ENCODE measurements around the gene OR4K17. TPM values are rescaled to one million over a fixed set of nuclear protein-coding genes. Genes with fewer than 3 reads are reported as not detected.

Gene OR4K17
- total and polyA plus RNA-seq, 10 of the 15 experiments (the other 5 are each of a cell fraction or from before 2014, with no cell fraction given): not detected

DNA sequence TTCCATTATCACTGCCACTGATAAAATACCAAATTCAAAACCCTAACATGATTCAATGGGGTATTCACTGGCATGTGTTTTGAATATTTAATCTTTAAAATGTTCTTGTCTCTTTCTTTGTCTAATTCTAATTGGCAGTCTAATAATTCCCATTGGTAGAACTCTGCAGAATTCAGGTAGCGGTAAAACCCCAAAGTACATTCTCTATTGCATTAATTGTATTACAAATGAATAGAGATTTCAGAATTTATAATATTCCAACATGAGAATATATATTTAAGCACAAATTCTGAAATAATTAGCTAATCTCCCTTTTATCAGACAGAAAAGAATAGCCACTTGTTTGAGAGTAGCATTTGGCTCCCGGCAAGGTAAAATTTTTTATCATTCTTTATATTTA lies 28.0 kb downstream of the OR4K17 start, which contains the start of gene OR4N5:
Gene OR4N5 (plus strand): TSS at position 301 of the 400 bp plus-strand sequence. CDS start 4,916 bp downstream, outside the sequence.
- in situ Hi-C loops (cut with MboI) (no loop called here), intact Hi-C loops (cut with micrococcal nuclease; ENCODE audit: unreplicated experiment) (no loop called here)
- no peak for FAIRE-seq
- no TSS peak for BruUV-seq (replicated peaks)
- Histone ChIP-seq H4K20me1 (ENCODE audit: control insufficient read depth, insufficient read depth) (no peaks in the 10 kb centered on the region), H3K4me2 (ENCODE audit: control insufficient read depth, insufficient read depth) (no peak within 1 kb of the TSS), H3K9ac (ENCODE audit: control insufficient read depth, insufficient read depth, low read length) (no peak within 1 kb of the TSS), H3K27ac (ENCODE audit: control insufficient read depth, insufficient read depth) (no peak within 1 kb of the TSS), H3K36me3 (ENCODE audit: control insufficient read depth in 2 of 2, insufficient read depth in 2 of 2, low read length in 1 of 2) (no peaks in the 10 kb centered on the region), H3K9me3 (replicated peaks; ENCODE audit: control insufficient read depth, insufficient read depth, low read length) (no peaks in the 10 kb centered on the region), H3K27me3 (replicated peaks in 1 of 2; ENCODE audit: control insufficient read depth in 2 of 2, insufficient read depth in 2 of 2, low read length in 1 of 2) (no peaks in the 10 kb centered on the region), H3K79me2 (ENCODE audit: control insufficient read depth, insufficient read depth, low read length) (no peaks in the 10 kb centered on the region), H3K4me3 (no peak within 1 kb of the TSS), H3K4me1 (ENCODE audit: control insufficient read depth, insufficient read depth, low read length) (no peaks in the 10 kb centered on the region), H2AFZ (ENCODE audit: control insufficient read depth, low read depth, low read length) (no peak within 1 kb of the TSS)
- TF ChIP-seq MTA3 (IDR thresholded peaks at IDR 0.05; ENCODE audit: borderline replicate concordance, low read length) (no peak), ZBED1 (IDR thresholded peaks at IDR 0.05; ENCODE audit: borderline replicate concordance) (no peak), MEF2B (IDR thresholded peaks at IDR 0.05; ENCODE audit: partially characterized antibody, poor library complexity, severe bottlenecking) (no peak), YY1 (IDR thresholded peaks at IDR 0.05; ENCODE audit: low read depth, low read length) (no peak), NR2F1 (conservative IDR thresholded peaks at IDR 0.05) (no peak), LARP7 (IDR thresholded peaks at IDR 0.05) (no peak), CREM (IDR thresholded peaks at IDR 0.05; ENCODE audit: low read depth) (no peak), PML (IDR thresholded peaks at IDR 0.05; ENCODE audit: low read length) (no peak), GATAD2B (conservative IDR thresholded peaks at IDR 0.05; ENCODE audit: low read depth) (no peak), SUPT20H (IDR thresholded peaks at IDR 0.05; ENCODE audit: borderline replicate concordance, control insufficient read depth, low read depth, low read length) (no peak), ZNF622 (IDR thresholded peaks at IDR 0.05) (no peak)
- TF ChIP-seq, protein P1, sequence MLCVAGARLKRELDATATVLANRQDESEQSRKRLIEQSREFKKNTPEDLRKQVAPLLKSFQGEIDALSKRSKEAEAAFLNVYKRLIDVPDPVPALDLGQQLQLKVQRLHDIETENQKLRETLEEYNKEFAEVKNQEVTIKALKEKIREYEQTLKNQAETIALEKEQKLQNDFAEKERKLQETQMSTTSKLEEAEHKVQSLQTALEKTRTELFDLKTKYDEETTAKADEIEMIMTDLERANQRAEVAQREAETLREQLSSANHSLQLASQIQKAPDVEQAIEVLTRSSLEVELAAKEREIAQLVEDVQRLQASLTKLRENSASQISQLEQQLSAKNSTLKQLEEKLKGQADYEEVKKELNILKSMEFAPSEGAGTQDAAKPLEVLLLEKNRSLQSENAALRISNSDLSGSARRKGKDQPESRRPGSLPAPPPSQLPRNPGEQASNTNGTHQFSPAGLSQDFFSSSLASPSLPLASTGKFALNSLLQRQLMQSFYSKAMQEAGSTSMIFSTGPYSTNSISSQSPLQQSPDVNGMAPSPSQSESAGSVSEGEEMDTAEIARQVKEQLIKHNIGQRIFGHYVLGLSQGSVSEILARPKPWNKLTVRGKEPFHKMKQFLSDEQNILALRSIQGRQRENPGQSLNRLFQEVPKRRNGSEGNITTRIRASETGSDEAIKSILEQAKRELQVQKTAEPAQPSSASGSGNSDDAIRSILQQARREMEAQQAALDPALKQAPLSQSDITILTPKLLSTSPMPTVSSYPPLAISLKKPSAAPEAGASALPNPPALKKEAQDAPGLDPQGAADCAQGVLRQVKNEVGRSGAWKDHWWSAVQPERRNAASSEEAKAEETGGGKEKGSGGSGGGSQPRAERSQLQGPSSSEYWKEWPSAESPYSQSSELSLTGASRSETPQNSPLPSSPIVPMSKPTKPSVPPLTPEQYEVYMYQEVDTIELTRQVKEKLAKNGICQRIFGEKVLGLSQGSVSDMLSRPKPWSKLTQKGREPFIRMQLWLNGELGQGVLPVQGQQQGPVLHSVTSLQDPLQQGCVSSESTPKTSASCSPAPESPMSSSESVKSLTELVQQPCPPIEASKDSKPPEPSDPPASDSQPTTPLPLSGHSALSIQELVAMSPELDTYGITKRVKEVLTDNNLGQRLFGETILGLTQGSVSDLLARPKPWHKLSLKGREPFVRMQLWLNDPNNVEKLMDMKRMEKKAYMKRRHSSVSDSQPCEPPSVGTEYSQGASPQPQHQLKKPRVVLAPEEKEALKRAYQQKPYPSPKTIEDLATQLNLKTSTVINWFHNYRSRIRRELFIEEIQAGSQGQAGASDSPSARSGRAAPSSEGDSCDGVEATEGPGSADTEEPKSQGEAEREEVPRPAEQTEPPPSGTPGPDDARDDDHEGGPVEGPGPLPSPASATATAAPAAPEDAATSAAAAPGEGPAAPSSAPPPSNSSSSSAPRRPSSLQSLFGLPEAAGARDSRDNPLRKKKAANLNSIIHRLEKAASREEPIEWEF (IDR thresholded peaks at IDR 0.05; ENCODE audit: insufficient replicate concordance, low read depth, low read length): no peak
- ChIA-PET POLR2A (no interaction called here), RAD21 (ENCODE audit: unreplicated experiment) (no interaction called here), CTCF (no interaction called here), SMC1A (ENCODE audit: uncharacterized antibody, unreplicated experiment) (no interaction called here)
- WGBS (ENCODE audit: insufficient coverage, insufficient replicate concordance, low lambda C conversion rate, missing lambda C conversion rate): 65% methylated on average over 2 of the region's 2 CpGs
- ATAC-seq: no peak
- DNase-seq (ENCODE audit: low read depth, low spot score): no peak
